T-helper 1 cell treated with Interleukin-12 subunit alpha and Interleukin-12 subunit beta and Interleukin-4 antibody, amounts not matched to agents 30 ng/mL and 1 ng/mL, for 36 hours (primary cell): ENCODE measurements around the gene RNF168. TPM values are rescaled to one million over a fixed set of nuclear protein-coding genes. Genes with fewer than 3 reads are reported as not detected.
"Not testable (repeated sequence)": the region's sequence is repeated elsewhere in the genome, so short reads cannot be mapped to it uniquely, and the experiment has no call there.

Source experiments
- intact Hi-C: fragments of 100-400 bp; cut with micrococcal nuclease; formaldehyde crosslinking; loops from one replicate; pipeline ENCODE4 v1.15.1; 2024
- total RNA-seq: library from RNA; stranded (reverse); gene quantifications from 2 replicates; pipeline ENCODE4 v1.2.3, GENCODE V29; 2022

Gene RNF168, protein sequence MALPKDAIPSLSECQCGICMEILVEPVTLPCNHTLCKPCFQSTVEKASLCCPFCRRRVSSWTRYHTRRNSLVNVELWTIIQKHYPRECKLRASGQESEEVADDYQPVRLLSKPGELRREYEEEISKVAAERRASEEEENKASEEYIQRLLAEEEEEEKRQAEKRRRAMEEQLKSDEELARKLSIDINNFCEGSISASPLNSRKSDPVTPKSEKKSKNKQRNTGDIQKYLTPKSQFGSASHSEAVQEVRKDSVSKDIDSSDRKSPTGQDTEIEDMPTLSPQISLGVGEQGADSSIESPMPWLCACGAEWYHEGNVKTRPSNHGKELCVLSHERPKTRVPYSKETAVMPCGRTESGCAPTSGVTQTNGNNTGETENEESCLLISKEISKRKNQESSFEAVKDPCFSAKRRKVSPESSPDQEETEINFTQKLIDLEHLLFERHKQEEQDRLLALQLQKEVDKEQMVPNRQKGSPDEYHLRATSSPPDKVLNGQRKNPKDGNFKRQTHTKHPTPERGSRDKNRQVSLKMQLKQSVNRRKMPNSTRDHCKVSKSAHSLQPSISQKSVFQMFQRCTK
- total RNA-seq = 31.1 and 32.2 TPM in 2 replicates

- intact Hi-C loops = loop anchor here (1.0 to 5.0 kb wide), 6 partner anchors 25 to 596 kb away; partner anchors contain the start of genes FBXO45, PAK2, TFRC and TNK2
These were observed at the start of gene RNF168 for GRCh38 chr3:196503196-196504076. Gene RNF168 (minus strand): TSS chr3:196503768. CDS start chr3:196503173, 595 bp downstream.

GRCh38 chr3:196552253-196552652 lies 48.7 kb upstream of the RNF168 start:
- intact Hi-C loops = no loop called here

GRCh38 chr3:196550172-196550571 lies 46.6 kb upstream of the RNF168 start:
- intact Hi-C loops = not testable (repeated sequence)

- intact Hi-C loops = not testable (repeated sequence)
These were observed 45.7 kb upstream of the RNF168 start for GRCh38 chr3:196549312-196549711.

DNA sequence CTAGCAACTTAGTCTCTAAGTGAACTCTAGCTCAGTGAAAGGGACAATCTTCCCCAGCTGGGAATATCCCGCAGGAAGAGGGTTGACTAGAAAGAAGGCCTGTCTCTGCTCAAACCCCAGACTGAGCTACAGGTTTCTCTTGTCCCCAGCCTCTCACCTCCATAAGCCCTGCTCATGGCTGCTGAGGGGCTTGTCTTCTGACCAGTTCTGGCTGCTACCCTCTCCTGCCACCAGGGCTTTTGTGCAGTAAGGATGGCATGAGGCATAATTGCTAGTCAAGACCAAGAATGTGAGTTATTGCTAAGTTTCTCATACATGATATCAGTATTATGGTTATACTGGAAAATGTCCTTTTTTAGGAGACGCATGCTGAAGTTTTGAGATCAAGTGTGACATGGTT lies 43.5 kb upstream of the RNF168 start:
- intact Hi-C loops = no loop called here

GRCh38 chr3:196546537-196546936 lies 43.0 kb upstream of the RNF168 start:
- intact Hi-C loops = no loop called here

- intact Hi-C loops = no loop called here
These were observed 41.0 kb upstream of the RNF168 start for GRCh38 chr3:196544491-196544992.

- intact Hi-C loops = no loop called here
These were observed 38.3 kb upstream of the RNF168 start for GRCh38 chr3:196541684-196542445.

- intact Hi-C loops = loop anchor here (1.0 to 10.0 kb wide), 7 partner anchors 27 to 650 kb away; partner anchors contain the start of genes NCBP2 and PIGZ
These were observed 33.9 kb upstream of the RNF168 start for GRCh38 chr3:196537319-196537984.

DNA sequence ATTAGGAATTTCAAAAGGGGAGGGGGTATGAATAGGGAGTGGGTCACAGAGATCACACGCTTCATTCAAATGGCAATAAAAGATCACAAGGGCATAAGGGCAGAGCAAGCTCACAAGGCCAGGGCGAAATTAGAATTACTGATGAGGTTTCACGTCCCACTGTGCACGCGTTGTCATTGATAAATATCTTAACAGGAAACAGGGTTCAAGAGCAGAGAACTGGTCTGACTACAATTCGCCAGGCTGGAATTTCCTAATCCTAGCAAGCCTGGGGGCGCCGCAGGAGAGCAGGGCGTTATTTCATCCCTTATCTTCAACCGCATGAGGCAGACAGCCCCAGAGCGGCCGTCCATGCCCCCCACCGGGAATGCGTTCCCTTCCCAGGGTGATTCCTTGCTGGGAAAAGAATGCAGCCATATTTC lies 29.7 kb upstream of the RNF168 start:
- intact Hi-C loops = loop anchor here (10.0 kb wide), 1 partner anchor 412 kb away; the partner anchor contains the start of gene NCBP2

GRCh38 chr3:196531418-196531817 lies 27.9 kb upstream of the RNF168 start:
- intact Hi-C loops = loop anchor here (10.0 kb wide), 1 partner anchor 413 kb away; the partner anchor contains the start of gene NCBP2

- intact Hi-C loops = loop anchor here (1.0 to 2.0 kb wide), 3 partner anchors 25 to 156 kb away; partner anchors contain the start of genes FBXO45, RNF168 and WDR53
These were observed 25.2 kb upstream of the RNF168 start for GRCh38 chr3:196528639-196529233.

DNA sequence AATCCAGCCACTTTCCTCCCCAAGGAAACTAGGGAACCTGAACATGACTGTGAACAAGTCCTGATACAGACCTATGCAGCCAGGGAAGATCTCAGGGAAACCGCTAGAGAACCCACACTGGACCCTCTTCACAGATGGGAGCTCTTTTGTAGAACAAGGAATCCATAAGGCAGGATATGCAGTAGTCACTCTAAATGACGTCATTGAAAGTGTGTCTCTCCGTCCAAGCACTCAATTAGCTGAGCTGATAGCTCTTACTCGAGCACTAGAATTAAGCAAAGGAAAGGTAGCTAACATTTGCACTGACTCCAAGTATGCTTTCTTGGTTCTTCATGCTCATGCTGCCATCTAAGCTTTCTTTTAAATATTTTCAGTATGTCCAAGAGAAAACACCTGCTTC lies 21.6 kb upstream of the RNF168 start:
- intact Hi-C loops = no loop called here

DNA sequence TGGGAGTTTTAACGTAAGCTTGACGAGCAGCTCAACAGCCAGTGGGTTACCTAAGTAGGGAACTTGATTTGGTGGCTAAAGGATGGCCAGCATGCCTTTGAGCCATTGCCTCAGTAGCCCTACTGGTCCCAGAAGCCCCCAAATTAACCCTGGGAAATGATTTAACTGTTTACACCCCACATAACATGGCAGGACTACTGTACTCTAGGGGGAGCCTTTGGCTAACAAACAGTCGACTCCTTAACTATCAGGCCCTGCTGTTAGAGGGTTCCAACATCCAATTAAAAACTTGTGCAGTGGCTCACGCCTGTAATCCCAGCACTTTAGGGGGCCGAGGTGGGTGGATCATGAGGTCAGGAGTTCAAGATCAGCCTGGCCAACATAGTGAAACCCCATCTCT lies 21.0 kb upstream of the RNF168 start:
- intact Hi-C loops = no loop called here

GRCh38 chr3:196523841-196524240 lies 20.3 kb upstream of the RNF168 start:
- intact Hi-C loops = no loop called here

DNA sequence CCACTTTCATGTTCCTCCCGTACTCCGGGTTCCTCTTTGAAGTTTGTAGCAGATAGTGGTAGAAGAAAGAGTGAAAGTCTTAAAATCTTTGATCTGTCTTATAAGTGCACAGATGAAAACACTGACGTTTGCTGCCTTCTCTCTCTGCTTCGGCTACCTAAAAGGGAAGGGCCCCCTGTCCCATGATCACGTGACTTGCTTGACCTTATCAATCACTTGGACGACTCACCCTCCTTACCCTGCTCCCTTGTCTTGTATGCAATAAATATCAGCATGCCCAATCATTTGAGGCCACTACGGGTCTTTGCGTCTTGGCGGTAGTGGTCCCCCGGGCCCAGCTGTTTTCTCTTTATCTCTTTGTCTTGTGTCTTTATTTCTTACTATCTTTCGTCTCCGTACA lies 17.7 kb upstream of the RNF168 start:
- intact Hi-C loops = not testable (repeated sequence)

GRCh38 chr3:196519718-196520082 lies 16.1 kb upstream of the RNF168 start:
- intact Hi-C loops = loop anchor here (1.0 to 5.0 kb wide), 4 partner anchors 17 to 442 kb away; partner anchors contain the start of gene DYNLT2B

- intact Hi-C loops = loop anchor here (1.0 to 5.0 kb wide), 4 partner anchors 17 to 442 kb away; partner anchors contain the start of gene DYNLT2B
These were observed 15.6 kb upstream of the RNF168 start for GRCh38 chr3:196518966-196519717.
